Ectodermal cell (in vitro differentiated cells): ENCODE data around the gene DNASE2. TPM values are rescaled to one million over a fixed set of nuclear protein-coding genes. Genes with fewer than 3 reads are reported as not detected.
A peak's percentile ranks its signal among the peaks of the same experiment; 100 is the strongest.
"Not testable (repeated sequence)": the region's sequence is repeated elsewhere in the genome, so short reads cannot be mapped to it uniquely, and the experiment has no call there.

Source experiments
- H3K27ac ChIP-seq: 2 replicates; pipeline ENCODE4 v1.7.0; 2013; ENCODE audit warnings: mild to moderate bottlenecking, low read depth, low read length; ENCODE audit not compliant: insufficient read depth, poor library complexity, severe bottlenecking
- H3K27me3 ChIP-seq: 2 replicates; pipeline ENCODE4 v1.7.0; 2013; ENCODE audit warnings: mild to moderate bottlenecking, low read length; ENCODE audit not compliant: insufficient read depth, control insufficient read depth, poor library complexity, severe bottlenecking
- H3K36me3 ChIP-seq: one replicate; pipeline ENCODE4 v1.7.0; 2013; ENCODE audit warnings: low read length; ENCODE audit not compliant: control insufficient read depth, insufficient read depth
- H3K4me1 ChIP-seq: one replicate; pipeline ENCODE4 v1.7.0; 2013; ENCODE audit warnings: low read length; ENCODE audit not compliant: control insufficient read depth, insufficient read depth
- H3K4me3 ChIP-seq: 2 replicates; pipeline ENCODE4 v1.7.0; 2013; ENCODE audit warnings: low read depth, low read length, control low read depth; ENCODE audit not compliant: insufficient read depth
- H3K9me3 ChIP-seq: 2 replicates; pipeline ENCODE4 v1.7.0; 2013; ENCODE audit warnings: mild to moderate bottlenecking, low read length, moderate library complexity; ENCODE audit not compliant: control insufficient read depth
- WGBS, 2 experiments: methylation state at CpG; one replicate each; pipeline ENCODE4 v1.1.7; 2013; ENCODE audit warnings: missing lambda C conversion rate in 2 of 2; 5-methylcytosine and 5-hydroxymethylcytosine counted together
- polyA plus RNA-seq, 4 experiments: library from polyadenylated mRNA; stranded (reverse); fragments of 50-300 nt; gene quantifications; one replicate each; pipeline ENCODE4 v1.2.3, GENCODE V29; 2013

The DNASE2 gene
- polyA plus RNA-seq (2013, experiment 1 of 4): 18.0 TPM
- polyA plus RNA-seq (2013, experiment 2 of 4): 20.6 TPM
- 17.7 TPM for polyA plus RNA-seq (2013, experiment 3 of 4)
- 19.8 TPM for polyA plus RNA-seq (2013, experiment 4 of 4)

GRCh38 chr19:12881172-12881808 is at the start of gene DNASE2:
Gene DNASE2 (minus strand): TSS chr19:12881449. CDS start chr19:12881375, 74 bp downstream.
- 0% methylated on average over 38 of the region's 38 CpGs for WGBS, 2 experiments
- Histone ChIP-seq H3K4me1 (peaks cover 5% of the 10 kb centered on the region), H3K9me3 (no peaks in the 10 kb centered on the region), H3K36me3 (no peaks in the 10 kb centered on the region), H3K4me3 (peak within 1 kb of the TSS; percentile 75), H3K27me3 (peaks cover 56% of the 10 kb centered on the region), H3K27ac (peak within 1 kb of the TSS; percentile 28)

GRCh38 chr19:12930002-12930645 is 48.9 kb upstream of the DNASE2 start:
- Histone ChIP-seq H3K36me3 (peaks cover 41% of the 10 kb centered on the region), H3K4me3 (no peak overlapping the region), H3K27ac (no peak overlapping the region), H3K27me3 (no peaks in the 10 kb centered on the region), H3K4me1 (peaks cover 5% of the 10 kb centered on the region), H3K9me3 (no peaks in the 10 kb centered on the region)
- 94 to 96% methylated on average over 18 to 19 of the region's 19 CpGs for WGBS, 2 experiments

GRCh38 chr19:12924621-12925310 is 43.5 kb upstream of the DNASE2 start:
- Histone ChIP-seq H3K4me3 (no peak overlapping the region), H3K9me3 (no peaks in the 10 kb centered on the region), H3K27me3 (no peaks in the 10 kb centered on the region), H3K27ac (no peak overlapping the region), H3K36me3 (peaks cover 58% of the 10 kb centered on the region), H3K4me1 (no peaks in the 10 kb centered on the region)
- WGBS, 2 experiments: 95 to 97% methylated on average over 29 of the region's 29 CpGs

- WGBS, 2 experiments: 92 to 96% methylated on average over 4 of the region's 4 CpGs
- peaks cover 10% of the 10 kb centered on the region for H3K27me3 ChIP-seq
- no peaks in the 10 kb centered on the region for H3K9me3 ChIP-seq
- H3K36me3 ChIP-seq: peaks cover 45% of the 10 kb centered on the region
- no peak overlapping the region for H3K27ac ChIP-seq
- no peak overlapping the region for H3K4me3 ChIP-seq
- H3K4me1 ChIP-seq: no peaks in the 10 kb centered on the region
Measured at GRCh38 chr19:12922959-12923358, 41.7 kb upstream of the DNASE2 start.

- no peak overlapping the region for H3K27ac ChIP-seq
- 88 to 94% methylated on average over 3 of the region's 3 CpGs for WGBS, 2 experiments
- H3K27me3 ChIP-seq: peaks cover 10% of the 10 kb centered on the region
- H3K4me3 ChIP-seq: no peak overlapping the region
- no peaks in the 10 kb centered on the region for H3K9me3 ChIP-seq
- H3K4me1 ChIP-seq: no peaks in the 10 kb centered on the region
- peaks cover 30% of the 10 kb centered on the region for H3K36me3 ChIP-seq
Measured at GRCh38 chr19:12921047-12921446, 39.8 kb upstream of the DNASE2 start.

- peaks cover 10% of the 10 kb centered on the region for H3K27me3 ChIP-seq
- H3K4me1 ChIP-seq: peaks cover 4% of the 10 kb centered on the region
- no peaks in the 10 kb centered on the region for H3K9me3 ChIP-seq
- WGBS, 2 experiments: 94 to 95% methylated on average over 14 of the region's 14 CpGs
- H3K36me3 ChIP-seq: peaks cover 11% of the 10 kb centered on the region
- no peak overlapping the region for H3K4me3 ChIP-seq
- no peak overlapping the region for H3K27ac ChIP-seq
Measured at GRCh38 chr19:12918253-12918652, 37.0 kb upstream of the DNASE2 start.

- Histone ChIP-seq H3K4me1 (peaks cover 14% of the 10 kb centered on the region), H3K27me3 (peaks cover 10% of the 10 kb centered on the region)
- not testable (repeated sequence) for H3K9me3 ChIP-seq, H3K27ac ChIP-seq, H3K36me3 ChIP-seq, H3K4me3 ChIP-seq
- 83 to 89% methylated on average over 4 of the region's 4 CpGs for WGBS, 2 experiments
Measured at GRCh38 chr19:12915860-12916259, 34.6 kb upstream of the DNASE2 start.

GRCh38 chr19:12913851-12914690 is 32.8 kb upstream of the DNASE2 start:
- H3K27me3 ChIP-seq: peaks cover 10% of the 10 kb centered on the region
- no peaks in the 10 kb centered on the region for H3K36me3 ChIP-seq
- H3K9me3 ChIP-seq: no peaks in the 10 kb centered on the region
- H3K27ac ChIP-seq: no peak overlapping the region
- peaks cover 15% of the 10 kb centered on the region for H3K4me1 ChIP-seq
- WGBS, 2 experiments: 92 to 95% methylated on average over 12 of the region's 12 CpGs
- H3K4me3 ChIP-seq: no peak overlapping the region

GRCh38 chr19:12913011-12913561 is 31.8 kb upstream of the DNASE2 start:
- peak overlapping the region; percentile 30 for H3K27ac ChIP-seq
- no peaks in the 10 kb centered on the region for H3K36me3 ChIP-seq
- H3K4me3 ChIP-seq: no peak overlapping the region
- no peaks in the 10 kb centered on the region for H3K9me3 ChIP-seq
- peaks cover 18% of the 10 kb centered on the region for H3K4me1 ChIP-seq
- 57 to 61% methylated on average over 22 of the region's 22 CpGs for WGBS, 2 experiments
- H3K27me3 ChIP-seq: peaks cover 1% of the 10 kb centered on the region
